ENCODE measurements around the gene DGKD. TPM values are rescaled to one million over a fixed set of nuclear protein-coding genes. Genes with fewer than 3 reads are reported as not detected.
"Not testable (repeated sequence)": the region's sequence is repeated elsewhere in the genome, so short reads cannot be mapped to it uniquely, and the experiment has no call there.

Gene DGKD
- total RNA-seq, 1 experiment from 2014 or later: 105 TPM

DNA sequence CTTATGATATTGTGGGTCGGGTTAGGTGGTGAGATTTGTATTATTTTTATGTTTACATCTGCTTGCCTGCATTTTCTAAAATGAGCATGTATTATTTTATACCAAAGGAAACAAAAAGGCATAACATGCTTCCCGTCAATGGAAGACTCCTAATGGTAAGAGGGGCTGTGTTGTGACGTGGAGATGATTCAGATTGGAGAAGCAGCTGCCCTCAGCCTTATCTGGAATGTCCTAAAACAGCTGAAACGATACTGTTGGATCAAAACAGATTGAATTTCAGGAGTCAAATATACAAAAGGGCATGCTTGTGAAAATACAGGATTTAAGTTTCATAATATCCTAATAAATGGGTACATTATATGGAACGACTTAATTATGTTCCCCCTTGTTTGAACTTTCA, 19.0 kb downstream of the DGKD start:
- no peak overlapping the region for H3K27ac Mint-ChIP-seq (ENCODE audit: unreplicated experiment)
- Histone ChIP-seq H3K36me3 (ENCODE audit: control insufficient read depth, insufficient read depth, low read length) (no peaks in the 10 kb centered on the region), H3K27me3 (replicated peaks; ENCODE audit: control insufficient read depth, insufficient read depth, low read length) (no peaks in the 10 kb centered on the region), H3K4me3 (ENCODE audit: low read depth, low read length) (no peak overlapping the region), H3K9me3 (no peaks in the 10 kb centered on the region), H3K4me1 (no peaks in the 10 kb centered on the region)
- peaks cover 10% of the 10 kb centered on the region for H3K4me1 Mint-ChIP-seq (ENCODE audit: low read depth, unreplicated experiment)
- H3K4me3 Mint-ChIP-seq (ENCODE audit: unreplicated experiment): no peak overlapping the region
- TF ChIP-seq, protein P1, sequence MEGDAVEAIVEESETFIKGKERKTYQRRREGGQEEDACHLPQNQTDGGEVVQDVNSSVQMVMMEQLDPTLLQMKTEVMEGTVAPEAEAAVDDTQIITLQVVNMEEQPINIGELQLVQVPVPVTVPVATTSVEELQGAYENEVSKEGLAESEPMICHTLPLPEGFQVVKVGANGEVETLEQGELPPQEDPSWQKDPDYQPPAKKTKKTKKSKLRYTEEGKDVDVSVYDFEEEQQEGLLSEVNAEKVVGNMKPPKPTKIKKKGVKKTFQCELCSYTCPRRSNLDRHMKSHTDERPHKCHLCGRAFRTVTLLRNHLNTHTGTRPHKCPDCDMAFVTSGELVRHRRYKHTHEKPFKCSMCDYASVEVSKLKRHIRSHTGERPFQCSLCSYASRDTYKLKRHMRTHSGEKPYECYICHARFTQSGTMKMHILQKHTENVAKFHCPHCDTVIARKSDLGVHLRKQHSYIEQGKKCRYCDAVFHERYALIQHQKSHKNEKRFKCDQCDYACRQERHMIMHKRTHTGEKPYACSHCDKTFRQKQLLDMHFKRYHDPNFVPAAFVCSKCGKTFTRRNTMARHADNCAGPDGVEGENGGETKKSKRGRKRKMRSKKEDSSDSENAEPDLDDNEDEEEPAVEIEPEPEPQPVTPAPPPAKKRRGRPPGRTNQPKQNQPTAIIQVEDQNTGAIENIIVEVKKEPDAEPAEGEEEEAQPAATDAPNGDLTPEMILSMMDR (IDR thresholded peaks at IDR 0.05; ENCODE audit: insufficient read depth in 1 of 2, low read depth in 1 of 2, low read length in 1 of 2, severe bottlenecking in 1 of 2, unreplicated experiment in 1 of 2): no peak
- ChIA-PET CTCF (no interaction called here), POLR2A (interaction anchor here (0.6 kb wide), 1 partner anchor 49 kb away, joined by 4 read pairs; no protein-coding TSS in a partner anchor)
- intact Hi-C loops (cut with micrococcal nuclease; ENCODE audit: unreplicated experiment): no loop called here
- H3K36me3 Mint-ChIP-seq (ENCODE audit: insufficient read depth, unreplicated experiment): peaks cover 60% of the 10 kb centered on the region
- no peaks in the 10 kb centered on the region for H3K27me3 Mint-ChIP-seq (ENCODE audit: insufficient read depth, unreplicated experiment)
- DNase-seq: no peak
- no TSS peak for BruUV-seq (replicated peaks)
- no peaks in the 10 kb centered on the region for H3K9me3 Mint-ChIP-seq (ENCODE audit: unreplicated experiment)

DNA sequence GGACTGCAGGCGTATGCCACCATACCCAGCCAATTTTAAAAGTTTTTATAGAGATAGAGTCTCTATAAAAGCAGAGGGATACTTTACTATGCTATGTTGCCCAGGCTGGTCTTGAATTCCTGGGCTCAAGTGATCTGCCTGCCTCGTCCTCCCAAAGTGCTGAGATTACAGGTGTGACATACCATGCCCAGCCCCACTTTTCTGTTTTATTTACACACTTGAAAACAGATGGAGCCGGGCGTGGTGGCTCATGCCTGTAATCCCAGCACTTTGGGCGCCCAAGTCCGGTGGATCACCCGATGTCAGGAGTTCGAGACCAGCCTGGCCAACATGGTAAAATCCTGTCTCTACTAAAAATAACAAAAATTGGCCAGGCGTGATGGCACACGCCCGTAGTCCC, 20.5 kb downstream of the DGKD start:
- DNase-seq; H3K27ac Mint-ChIP-seq (ENCODE audit: unreplicated experiment); CTCF ChIA-PET; POLR2A ChIA-PET; H3K4me1 ChIP-seq; H3K4me3 Mint-ChIP-seq (ENCODE audit: unreplicated experiment); H3K27me3 ChIP-seq (replicated peaks; ENCODE audit: control insufficient read depth, insufficient read depth, low read length); H3K4me3 ChIP-seq (ENCODE audit: low read depth, low read length); BruUV-seq (replicated peaks); H3K27me3 Mint-ChIP-seq (ENCODE audit: insufficient read depth, unreplicated experiment); intact Hi-C loops (cut with micrococcal nuclease; ENCODE audit: unreplicated experiment); H3K9me3 ChIP-seq; H3K36me3 ChIP-seq (ENCODE audit: control insufficient read depth, insufficient read depth, low read length); H3K9me3 Mint-ChIP-seq (ENCODE audit: unreplicated experiment): not testable (repeated sequence)
- Mint-ChIP-seq H3K4me1 (ENCODE audit: low read depth, unreplicated experiment) (peaks cover 10% of the 10 kb centered on the region), H3K36me3 (ENCODE audit: insufficient read depth, unreplicated experiment) (peaks cover 51% of the 10 kb centered on the region)

DNA sequence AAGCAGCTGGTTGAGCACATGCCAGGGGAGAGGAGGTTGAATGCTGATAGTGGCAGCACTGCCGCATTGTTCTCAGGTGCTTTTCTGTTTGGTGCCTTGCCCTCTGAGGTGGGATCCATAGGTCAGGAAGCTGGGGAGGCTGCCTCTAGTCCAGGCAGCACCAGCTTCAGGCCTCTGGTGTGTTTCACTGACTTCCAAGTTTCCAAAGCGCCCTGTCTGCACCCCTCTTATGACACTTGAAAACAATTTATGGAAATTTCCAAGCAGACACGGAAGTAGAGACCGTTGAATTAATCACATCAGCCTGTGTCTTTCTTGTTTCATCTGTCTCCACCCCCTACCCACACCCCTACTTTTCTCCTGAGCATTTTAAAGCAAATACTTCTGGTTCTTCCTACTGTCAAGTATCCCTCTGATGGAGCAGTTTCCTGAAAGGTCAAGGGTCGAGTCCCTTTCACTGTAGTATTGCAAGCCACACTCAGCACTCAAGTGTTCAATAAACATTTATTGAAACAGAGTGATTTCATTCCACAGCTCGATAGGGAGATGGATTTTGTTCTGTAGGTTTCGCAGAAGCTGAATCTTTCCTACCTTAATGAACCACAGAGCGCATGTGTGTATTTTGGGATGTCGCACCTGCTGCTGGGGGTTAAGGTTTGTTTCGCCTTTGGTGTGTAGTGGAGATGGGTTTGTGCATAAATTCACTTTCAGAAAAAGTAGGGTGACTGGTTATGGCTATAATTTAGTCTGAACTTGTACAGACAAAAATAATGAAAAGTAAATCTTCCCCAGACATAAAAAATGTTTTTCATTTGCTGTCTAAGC, 21.4 kb downstream of the DGKD start:
- Histone ChIP-seq H3K36me3 (ENCODE audit: control insufficient read depth, insufficient read depth, low read length) (no peaks in the 10 kb centered on the region), H3K27me3 (replicated peaks; ENCODE audit: control insufficient read depth, insufficient read depth, low read length) (no peaks in the 10 kb centered on the region), H3K4me3 (ENCODE audit: low read depth, low read length) (no peak overlapping the region), H3K4me1 (no peaks in the 10 kb centered on the region), H3K9me3 (no peaks in the 10 kb centered on the region)
- ChIA-PET CTCF (no interaction called here), POLR2A (no interaction called here)
- peaks cover 18% of the 10 kb centered on the region for H3K4me1 Mint-ChIP-seq (ENCODE audit: low read depth, unreplicated experiment)
- BruUV-seq (replicated peaks): no TSS peak
- H3K27ac Mint-ChIP-seq (ENCODE audit: unreplicated experiment): no peak overlapping the region
- peaks cover 59% of the 10 kb centered on the region for H3K36me3 Mint-ChIP-seq (ENCODE audit: insufficient read depth, unreplicated experiment)
- no peaks in the 10 kb centered on the region for H3K27me3 Mint-ChIP-seq (ENCODE audit: insufficient read depth, unreplicated experiment)
- H3K4me3 Mint-ChIP-seq (ENCODE audit: unreplicated experiment): no peak overlapping the region
- TF ChIP-seq, protein P1 (IDR thresholded peaks at IDR 0.05; ENCODE audit: insufficient read depth in 1 of 2, low read depth in 1 of 2, low read length in 1 of 2, severe bottlenecking in 1 of 2, unreplicated experiment in 1 of 2): no peak
- intact Hi-C loops (cut with micrococcal nuclease; ENCODE audit: unreplicated experiment): no loop called here
- no peak for DNase-seq
- H3K9me3 Mint-ChIP-seq (ENCODE audit: unreplicated experiment): no peaks in the 10 kb centered on the region

Data from Caco-2 (cell line).